RKO (cell line): Measurements from ENCODE around the gene TRIO.
A peak's percentile ranks its signal among the peaks of the same experiment; 100 is the strongest.

Source experiments
- DNase-seq: peaks from one replicate; pipeline ENCODE4 v3.0.0-alpha.2; 2016; ENCODE audit warnings: low spot score

The TRIO gene

GRCh38 chr5:14267166-14267838 lies 124.2 kb downstream of the TRIO start:
- DNase-seq, result no peak

GRCh38 chr5:14267991-14268708 lies 125.0 kb downstream of the TRIO start:
- DNase-seq, result peak; percentile 84

- no peak for DNase-seq
Measured at GRCh38 chr5:14268738-14269137, 125.6 kb downstream of the TRIO start.

- no peak for DNase-seq
Measured at GRCh38 chr5:14269395-14269794, 126.3 kb downstream of the TRIO start.

- peak; percentile 78 for DNase-seq
Measured at GRCh38 chr5:14270209-14270702, 127.1 kb downstream of the TRIO start.

GRCh38 chr5:14272548-14273205 lies 129.5 kb downstream of the TRIO start:
- DNase-seq, result no peak

GRCh38 chr5:14273207-14273767 lies 130.1 kb downstream of the TRIO start:
- no peak for DNase-seq

- DNase-seq, result no peak
Measured at GRCh38 chr5:14276380-14276779, 133.2 kb downstream of the TRIO start.

- DNase-seq, result no peak
Measured at GRCh38 chr5:14277385-14278320, 134.5 kb downstream of the TRIO start.

GRCh38 chr5:14280294-14280854 lies 137.2 kb downstream of the TRIO start:
- no peak for DNase-seq

GRCh38 chr5:14281746-14282181 lies 138.6 kb downstream of the TRIO start:
- DNase-seq, result no peak

- DNase-seq, result no peak
Measured at GRCh38 chr5:14283139-14283538, 140.0 kb downstream of the TRIO start.

GRCh38 chr5:14284392-14285148 lies 141.4 kb downstream of the TRIO start:
- DNase-seq, result no peak

- DNase-seq, result no peak
Measured at GRCh38 chr5:14286007-14286406, 142.9 kb downstream of the TRIO start.

GRCh38 chr5:14286574-14287421 lies 143.7 kb downstream of the TRIO start:
- DNase-seq, result no peak

GRCh38 chr5:14292766-14293658 lies 149.9 kb downstream of the TRIO start:
- no peak for DNase-seq

- DNase-seq, result no peak
Measured at GRCh38 chr5:14295610-14296009, 152.5 kb downstream of the TRIO start.
